ENCODE results near the gene PHF3.

DNA sequence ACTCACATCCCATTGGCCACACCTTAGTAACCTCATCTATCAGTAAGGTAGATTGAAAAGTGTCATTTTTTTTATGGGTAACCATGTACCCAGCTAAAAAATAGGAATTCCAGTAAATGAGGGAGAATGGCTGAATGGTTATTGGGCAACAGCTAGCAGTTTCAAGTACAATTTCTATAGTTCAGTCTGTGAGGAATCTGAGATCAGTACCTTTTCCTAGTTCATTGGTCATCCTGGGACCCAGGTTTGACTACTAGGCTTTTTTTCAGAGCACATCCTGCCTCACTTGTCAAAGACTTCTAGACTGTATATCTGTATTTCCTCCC, 28.3 kb downstream of the PHF3 start:
- TF ChIP-seq POLR2A (IDR thresholded peaks at IDR 0.05; ENCODE audit: extremely low read depth, insufficient read length) (no peak), MYC (IDR thresholded peaks at IDR 0.05; ENCODE audit: low read depth, low read length) (no peak)
- TF ChIP-seq, protein P1, sequence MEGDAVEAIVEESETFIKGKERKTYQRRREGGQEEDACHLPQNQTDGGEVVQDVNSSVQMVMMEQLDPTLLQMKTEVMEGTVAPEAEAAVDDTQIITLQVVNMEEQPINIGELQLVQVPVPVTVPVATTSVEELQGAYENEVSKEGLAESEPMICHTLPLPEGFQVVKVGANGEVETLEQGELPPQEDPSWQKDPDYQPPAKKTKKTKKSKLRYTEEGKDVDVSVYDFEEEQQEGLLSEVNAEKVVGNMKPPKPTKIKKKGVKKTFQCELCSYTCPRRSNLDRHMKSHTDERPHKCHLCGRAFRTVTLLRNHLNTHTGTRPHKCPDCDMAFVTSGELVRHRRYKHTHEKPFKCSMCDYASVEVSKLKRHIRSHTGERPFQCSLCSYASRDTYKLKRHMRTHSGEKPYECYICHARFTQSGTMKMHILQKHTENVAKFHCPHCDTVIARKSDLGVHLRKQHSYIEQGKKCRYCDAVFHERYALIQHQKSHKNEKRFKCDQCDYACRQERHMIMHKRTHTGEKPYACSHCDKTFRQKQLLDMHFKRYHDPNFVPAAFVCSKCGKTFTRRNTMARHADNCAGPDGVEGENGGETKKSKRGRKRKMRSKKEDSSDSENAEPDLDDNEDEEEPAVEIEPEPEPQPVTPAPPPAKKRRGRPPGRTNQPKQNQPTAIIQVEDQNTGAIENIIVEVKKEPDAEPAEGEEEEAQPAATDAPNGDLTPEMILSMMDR (IDR thresholded peaks at IDR 0.05; ENCODE audit: low read depth, low read length) = no peak
- TF ChIP-seq, protein P2, sequence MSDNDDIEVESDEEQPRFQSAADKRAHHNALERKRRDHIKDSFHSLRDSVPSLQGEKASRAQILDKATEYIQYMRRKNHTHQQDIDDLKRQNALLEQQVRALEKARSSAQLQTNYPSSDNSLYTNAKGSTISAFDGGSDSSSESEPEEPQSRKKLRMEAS (IDR thresholded peaks at IDR 0.05; ENCODE audit: low read depth, low read length) = no peak
